HG03571 (cell line): ENCODE measurements around the gene KIZ.
"Not testable (repeated sequence)": the region's sequence is repeated elsewhere in the genome, so short reads cannot be mapped to it uniquely, and the experiment has no call there.

Source experiments
- ATAC-seq: cut with Tn5 transposase; IDR thresholded peaks from one replicate; pipeline ENCODE4 v1.9.1; 2021; ENCODE audit not compliant: unreplicated experiment

Gene KIZ

DNA sequence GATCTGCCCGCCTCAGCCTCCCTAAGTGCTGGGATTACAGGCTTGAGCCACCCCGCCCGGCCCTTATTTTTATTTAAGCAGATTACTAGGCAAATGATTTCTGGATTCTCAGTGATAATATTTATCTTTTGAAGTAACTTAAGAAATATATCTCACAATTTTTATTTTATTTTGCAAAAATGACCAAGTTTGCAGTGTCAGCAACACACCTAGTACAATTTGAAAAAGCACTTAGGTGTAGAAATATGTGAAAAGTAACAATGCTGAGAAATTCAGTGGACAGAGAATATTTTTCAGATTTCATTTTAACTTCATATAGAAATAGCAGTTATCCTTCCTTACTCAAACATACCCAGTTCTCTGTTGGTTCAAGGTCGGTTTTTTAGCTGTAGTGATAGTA lies 98.3 kb downstream of the KIZ start:
- no peak for ATAC-seq

DNA sequence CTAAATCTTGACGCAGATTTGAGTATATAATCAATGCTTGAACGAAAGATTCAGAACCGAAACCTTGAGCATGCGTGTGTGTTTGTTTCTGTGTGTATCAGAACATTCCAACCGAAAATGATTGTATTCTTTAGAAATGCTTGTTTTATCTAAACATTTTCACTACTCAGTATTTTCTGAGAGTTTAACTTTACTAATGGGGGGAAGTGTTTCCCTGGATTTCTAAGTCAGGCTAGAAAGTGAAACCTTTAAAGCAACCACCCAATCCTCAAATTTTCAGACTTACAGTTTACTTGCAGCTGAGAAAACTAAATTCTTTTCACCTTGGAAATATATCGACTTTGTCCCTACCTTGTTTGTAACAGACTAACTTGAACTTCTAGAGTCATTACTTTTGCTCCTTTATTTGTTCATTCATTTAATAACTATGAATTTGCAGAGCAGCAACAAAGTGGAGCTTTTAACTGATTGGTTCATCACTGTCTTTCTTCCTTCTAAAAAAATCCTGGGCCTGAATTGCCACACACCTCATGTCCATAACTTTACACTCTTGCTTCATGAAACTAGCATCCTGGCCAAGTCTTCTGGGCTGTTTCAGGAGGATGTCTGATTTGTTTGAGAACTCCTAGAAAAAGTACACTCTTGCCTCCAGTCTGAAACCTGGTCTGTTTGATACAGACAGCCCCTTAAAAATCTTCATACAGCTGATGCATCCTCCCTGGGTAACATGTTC lies 99.5 kb downstream of the KIZ start:
- ATAC-seq, result no peak

DNA sequence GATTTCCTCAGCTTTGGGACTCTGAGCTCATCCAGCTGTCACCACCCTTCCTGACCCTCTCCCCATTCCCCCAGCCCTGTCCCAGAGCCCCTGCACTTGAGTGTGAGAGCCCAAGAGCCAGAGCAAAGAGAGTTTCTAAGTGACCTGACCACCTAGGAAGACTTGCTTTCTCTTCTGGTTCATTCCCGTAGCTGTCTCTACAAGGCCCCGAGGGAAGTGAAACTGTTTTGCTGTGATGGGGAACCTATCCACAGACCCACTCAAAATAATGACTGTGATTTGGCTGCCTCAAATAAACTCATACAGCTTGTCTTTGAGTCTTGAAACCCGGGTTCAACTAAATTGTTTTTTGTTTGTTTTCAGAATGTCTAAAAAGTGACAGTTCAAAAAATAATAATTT lies 102.6 kb downstream of the KIZ start:
- ATAC-seq, result peak; percentile 71

DNA sequence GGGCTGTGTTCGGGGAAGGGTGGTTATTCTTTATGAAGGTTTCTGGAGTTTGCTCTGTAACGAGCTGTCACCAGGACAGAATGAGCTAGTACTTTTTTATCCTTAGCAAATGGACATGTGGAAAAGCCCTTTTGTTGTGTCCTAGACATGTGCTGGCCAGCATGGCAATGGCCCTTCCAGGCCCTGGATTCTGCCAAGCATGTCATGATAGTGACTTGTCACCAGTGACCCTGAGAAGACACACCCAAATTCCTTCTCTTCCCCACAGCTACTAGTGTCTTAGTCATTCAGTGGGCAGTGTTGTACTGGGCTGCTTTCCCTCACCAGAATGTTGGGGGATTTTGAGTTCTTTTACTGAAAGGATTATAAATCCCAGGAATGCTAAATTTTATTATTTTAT lies 103.3 kb downstream of the KIZ start:
- no peak for ATAC-seq

DNA sequence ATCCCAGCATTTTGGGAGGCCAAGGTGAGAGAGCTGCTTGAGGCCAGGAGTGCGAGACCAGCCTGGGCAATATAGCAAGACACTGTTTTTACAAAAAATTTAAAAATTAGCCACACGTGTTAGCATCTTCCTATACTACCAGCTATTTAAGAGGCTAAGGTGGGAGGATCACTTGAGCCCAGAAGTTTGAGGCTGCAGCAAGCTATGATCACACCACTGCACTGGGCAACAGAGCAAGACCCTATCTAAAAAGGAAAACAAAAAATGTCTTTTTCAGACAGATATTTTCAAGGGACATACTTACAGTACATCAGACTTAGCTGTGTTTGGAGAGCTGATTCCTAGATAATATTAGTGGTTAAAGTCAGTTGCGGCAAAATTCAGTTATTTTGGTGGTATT lies 104.3 kb downstream of the KIZ start:
- no peak for ATAC-seq

DNA sequence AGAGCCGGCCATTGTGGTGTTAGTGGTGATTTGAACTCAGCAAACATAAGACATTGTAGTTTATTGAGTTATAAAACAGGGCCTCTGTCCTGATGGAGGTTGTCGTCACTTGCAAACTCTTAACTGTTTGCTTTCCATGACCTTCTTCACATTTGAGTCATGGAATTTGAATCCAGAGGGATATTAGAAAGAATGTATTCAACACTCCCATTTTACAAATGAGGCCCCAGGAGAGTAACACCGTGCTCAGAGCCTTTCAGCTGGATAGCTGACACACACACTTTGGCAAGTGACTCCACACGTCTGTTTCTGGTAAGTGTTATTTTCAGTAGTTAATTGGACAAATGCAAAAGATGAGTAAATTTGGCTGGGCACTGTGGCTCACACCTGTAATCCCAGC lies 104.8 kb downstream of the KIZ start:
- no peak for ATAC-seq

DNA sequence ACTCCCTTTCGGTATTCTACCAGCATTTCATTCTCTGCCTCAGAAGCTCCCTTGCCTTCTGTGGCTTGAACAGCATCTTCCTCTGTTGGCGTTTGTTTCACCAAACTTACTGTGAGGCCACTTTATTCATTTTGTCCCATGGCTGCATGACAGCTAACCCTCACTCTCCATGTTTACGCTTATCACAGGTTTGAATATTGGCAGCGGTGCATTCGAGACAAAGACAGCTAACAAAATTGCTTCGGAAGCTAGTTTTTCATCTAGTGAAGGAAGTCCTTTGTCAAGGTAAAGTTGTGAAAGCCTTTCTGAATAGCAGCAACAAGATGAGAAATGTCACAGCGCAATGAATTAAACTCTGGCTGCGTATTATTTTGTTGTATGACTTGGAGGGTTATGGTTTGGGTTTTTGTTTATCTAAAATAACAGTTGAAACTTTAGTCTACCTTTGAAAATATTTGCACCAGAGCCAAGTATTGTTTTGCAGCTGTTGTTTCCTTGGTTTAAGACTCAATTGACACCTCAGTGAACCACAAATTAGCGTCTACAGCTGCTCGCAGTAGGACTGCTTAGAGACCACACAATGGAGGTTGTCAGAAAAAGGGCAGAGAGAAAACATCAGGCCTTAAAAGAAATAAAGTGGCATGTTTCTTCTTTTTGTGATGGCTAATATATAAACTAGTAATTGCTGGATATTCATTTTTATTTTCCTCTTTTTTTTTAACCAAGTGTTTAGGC lies 106.8 kb downstream of the KIZ start:
- no peak for ATAC-seq

DNA sequence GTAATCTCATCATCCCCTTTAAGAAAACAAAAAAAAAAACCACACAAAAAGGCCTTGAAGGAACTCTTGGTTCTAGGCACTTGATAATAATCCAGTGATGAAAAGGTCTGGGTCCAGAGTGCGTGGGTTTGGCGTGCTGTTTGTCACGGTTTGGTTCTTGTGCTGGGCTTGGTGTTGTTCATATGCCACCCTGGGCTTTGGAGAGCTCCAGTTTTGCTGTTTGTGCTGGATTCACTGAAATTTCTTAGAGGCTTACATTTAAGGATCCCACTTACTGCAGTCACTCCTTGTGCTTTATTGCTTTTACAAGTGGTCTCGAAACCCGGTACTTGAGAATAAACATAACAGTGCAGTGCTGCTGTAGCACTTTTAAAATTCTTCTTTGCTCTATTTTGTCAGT lies 108.4 kb downstream of the KIZ start:
- ATAC-seq, result no peak

DNA sequence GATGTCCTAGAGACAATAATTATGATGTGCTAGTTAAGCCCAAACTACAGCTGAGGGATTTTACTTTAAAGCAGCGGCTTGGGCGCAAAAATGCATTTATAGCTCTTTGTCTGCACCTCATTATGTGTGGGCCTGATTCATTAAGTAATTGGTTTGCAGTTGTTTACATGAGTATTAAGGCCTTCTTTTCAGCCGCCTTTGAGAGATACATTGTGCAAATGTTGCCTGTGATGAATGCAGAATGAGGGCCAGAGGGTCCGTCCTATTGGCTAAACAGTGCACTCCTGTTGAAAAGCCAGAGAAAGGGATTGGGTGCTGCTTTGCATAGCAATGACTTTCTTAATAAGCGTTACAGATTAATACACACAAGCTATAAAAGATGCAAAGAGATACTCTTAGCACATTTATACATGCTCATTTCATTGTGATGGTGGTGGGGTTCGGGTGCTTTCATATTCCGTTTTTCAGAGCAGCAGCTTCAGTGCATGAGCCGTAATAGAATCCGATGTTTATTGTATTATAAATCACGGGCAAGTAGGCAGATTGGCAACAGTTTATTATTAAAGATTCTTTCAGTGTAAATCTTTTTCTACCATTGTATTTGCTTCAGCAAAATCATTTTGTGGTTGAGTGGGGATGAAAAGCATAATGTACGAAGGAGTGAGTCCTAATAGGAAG lies 109.1 kb downstream of the KIZ start:
- no peak for ATAC-seq

DNA sequence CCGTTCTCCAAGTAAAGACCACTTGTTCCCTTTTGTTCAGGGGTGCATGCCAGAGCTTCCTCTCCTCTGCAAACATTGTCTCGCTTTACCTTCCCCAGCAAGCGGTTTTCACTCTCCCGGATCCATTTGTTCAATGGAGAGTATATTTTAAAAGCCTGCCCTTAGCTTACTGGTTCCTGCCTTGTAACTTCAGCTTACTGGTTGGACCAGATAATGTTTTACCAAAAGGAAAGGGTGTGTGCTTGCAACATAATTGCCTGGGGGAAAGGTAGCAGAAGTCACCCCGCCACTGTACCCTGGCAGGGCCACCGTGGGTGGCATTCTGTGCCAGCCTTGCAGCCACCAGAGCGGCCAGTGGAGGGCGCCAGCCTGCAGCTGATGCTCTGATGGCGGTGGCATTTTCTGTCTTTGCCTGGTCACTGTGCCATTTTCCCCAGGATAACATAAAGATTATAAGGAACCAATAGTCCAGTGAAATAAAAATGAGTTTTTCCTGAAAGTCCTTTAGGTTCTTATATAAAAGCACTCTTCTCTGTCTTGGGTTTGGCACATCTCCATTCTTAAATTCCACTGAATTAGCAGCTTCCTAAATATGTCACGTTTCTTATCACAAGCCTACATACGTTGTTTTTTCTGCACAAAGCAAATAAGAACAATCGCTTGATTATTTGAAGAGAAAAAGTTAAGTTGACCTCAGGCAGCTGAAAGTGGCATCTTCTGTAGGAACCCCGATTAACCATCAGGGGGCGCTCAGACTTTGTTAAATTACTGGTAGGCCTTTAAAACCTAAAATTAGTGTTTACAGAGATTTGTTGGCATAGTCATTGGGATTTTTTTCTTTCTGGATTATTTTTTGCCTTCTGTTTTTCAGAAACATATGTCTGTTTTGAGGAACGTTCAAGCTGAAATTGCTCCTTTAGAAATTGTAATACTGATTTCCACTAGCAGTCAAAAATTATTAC lies 109.9 kb downstream of the KIZ start:
- ATAC-seq, result no peak

DNA sequence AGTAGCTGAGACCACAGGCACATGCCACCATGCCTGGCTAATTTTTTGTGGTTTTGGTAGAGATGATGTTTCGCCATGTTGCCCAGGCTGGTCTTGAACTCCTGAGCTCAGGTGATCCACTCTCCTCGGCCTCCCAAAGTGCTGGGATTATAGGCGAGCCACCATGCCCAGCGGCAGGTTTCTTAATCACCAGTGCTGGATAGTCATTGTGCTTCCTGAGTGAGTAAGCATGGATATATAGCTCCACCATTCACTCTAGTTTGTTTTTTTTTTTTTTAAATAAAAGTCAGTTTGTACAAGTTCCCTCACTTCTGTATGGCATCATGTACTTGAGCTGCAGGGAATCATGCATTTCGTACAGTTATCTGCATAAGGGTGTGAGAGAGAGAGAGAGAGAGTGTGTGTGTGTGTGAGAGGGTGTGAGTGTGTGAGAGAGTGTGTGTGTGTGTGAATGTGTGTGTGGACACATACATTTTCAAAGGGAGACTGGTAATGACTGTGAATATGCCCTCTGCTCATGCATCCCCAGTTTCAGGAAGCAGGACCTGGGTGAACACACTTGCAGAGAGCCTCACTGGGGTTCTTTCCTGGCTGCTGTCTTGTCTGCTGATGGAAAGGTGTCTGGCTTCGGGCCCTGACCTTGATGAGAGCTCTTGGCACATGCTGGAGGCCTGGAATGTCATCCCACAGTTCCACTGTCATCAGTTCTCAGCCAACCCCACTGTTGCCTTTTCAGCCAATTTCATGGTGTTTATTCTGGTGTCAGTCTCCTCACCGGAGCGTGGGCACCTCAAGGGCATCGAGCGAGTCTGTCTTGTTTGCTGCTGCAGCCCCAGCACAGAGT lies 112.3 kb downstream of the KIZ start:
- no peak for ATAC-seq

DNA sequence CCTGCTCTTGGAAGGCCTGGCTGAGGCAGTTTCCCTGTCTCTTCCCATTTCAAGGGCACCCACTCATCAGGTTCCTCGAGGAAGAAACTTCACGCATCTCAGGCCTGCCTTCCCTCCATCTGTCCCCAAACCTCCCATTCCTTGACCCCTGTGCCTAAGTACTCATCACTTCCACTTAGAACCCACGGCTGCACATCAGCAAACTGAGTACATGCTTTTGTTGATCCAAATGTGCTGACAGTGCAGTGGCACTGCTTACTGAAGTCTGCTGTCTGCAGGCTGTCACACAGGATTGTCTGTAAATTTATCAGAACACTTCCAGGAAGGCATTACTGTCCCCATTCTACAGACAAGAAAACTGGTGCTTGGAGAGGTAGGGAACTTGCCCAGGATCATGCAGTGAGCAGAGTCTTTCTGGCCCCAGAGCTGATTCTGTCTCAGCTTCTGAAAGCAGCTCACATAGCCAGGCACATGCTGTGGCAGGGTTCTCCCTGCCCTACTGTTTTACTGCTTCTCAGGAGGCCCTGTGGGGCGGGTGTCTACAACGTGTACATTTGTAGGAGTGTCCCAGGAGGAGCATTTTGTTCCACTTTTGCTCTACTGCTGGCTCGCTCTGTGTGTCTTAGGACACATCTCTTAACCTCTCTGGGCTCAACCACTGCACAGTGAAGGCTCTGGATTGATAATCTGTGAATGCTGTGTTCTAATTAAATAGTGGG lies 113.1 kb downstream of the KIZ start:
- no peak for ATAC-seq

DNA sequence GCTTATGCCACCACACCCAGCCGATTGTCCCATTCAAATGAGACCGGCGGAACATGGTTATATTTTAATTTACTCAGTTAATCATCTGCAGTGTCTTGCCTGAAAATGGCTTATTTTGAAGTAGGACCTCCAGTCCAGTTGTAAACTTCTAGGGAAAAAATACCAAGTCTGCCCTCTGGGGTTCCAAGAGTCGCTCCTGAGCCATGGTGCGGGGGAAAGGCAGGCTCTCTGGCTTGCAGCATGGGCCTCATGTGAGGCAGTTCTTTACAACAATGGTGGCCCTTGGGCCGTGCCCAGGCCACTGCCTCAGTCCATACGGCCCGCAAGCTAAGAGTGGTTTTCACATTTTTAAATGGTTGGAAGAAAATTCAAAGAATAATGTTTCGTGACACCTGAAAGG lies 114.5 kb downstream of the KIZ start:
- no peak for ATAC-seq

DNA sequence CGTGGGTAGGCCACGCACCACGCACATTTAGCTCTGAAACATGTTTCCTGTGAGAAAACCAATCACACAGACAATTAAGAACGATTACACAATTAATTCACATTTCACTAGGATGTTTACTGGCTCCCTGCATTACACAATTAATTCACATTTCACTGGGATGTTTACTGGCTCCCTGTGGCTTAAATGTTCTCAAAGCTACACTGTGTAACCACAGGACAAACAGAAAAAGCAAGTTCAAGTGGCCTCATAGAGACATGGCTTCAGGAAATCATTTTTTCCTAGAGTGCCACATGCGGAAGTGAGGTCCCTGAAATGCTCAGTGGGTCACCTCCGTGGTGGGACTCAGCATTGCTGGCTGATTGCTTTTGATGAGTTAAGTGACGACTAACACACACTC lies 115.5 kb downstream of the KIZ start:
- no peak for ATAC-seq

DNA sequence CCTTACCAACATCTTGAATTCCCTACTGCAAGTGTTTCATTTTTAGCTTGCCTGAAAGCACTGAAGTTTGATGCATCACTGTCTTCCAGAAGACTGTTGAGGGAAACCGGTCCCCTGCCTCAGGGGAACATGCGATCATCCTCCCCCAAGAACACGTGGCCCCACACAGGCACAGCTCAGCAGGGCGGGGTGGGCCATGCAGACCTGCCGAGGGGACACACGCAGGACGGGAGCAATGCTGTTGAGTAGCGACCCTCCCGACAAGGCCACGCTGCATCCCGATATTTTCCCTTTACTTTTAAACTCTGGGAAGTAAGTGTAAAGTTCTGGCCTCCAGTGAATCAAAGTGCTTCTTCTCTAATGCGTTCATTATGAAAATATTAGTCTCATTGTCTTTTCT lies 117.9 kb downstream of the KIZ start:
- no peak for ATAC-seq

DNA sequence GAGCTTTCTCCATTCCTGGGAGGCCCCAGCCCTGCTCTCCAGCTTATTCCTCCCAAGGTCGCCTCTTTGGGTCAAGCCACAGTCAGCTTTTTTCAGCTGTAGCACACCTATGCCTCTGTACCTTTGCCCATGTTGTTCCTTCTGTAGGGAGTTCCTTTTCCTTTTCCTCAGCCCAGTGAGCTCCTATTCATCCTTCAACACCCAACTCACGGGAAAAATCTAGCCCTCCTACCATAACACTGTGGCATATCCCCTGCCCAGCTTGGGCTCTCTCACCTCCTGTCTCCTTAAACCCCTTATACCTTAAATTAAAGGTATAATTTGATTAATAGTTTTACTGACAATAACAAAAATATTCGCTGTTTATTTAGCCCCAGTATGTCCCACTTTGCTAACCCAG lies 118.9 kb downstream of the KIZ start:
- ATAC-seq, result no peak

DNA sequence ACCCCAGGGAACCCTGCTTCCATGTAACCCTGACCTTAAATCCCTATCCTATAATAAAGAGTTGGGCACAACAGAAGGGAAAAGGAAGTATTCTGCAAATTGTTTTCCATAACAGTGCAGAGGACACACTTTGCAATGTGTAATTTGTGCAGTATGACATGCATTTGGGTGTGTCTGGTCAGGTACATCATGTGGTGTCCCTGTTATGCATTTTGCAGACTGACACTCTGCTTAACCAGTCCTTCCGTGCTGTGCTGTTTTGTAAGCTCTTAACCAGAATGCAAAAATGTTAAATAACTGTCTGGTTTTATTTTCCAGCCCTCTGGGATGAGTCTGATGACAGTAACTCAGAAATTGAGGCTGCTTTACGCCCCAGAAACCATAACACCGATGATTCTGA lies 120.3 kb downstream of the KIZ start:
- no peak for ATAC-seq

DNA sequence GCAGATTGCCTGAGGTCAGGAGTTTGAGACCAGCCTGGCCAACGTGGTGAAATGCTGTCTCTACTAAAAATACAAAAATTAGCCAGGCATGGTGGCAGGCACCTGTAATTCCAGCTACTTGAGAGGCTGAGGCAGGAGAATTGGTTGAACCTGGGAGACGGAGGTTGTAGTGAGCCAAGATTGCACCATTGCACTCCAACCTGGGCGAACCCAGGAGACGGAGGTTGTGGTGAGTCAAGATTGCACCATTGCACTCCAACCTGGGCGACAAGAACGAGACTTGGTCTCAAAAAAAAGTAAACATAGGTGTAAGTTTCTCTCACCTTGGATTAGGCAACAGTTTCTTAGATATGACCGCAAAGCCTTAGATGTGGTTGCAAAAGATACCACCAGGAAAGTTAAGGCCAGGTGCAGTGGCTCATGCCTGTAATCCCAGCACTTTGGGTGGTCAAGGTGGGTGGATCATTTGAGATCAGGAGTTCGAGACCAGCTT lies 121.8 kb downstream of the KIZ start:
- not testable (repeated sequence) for ATAC-seq

DNA sequence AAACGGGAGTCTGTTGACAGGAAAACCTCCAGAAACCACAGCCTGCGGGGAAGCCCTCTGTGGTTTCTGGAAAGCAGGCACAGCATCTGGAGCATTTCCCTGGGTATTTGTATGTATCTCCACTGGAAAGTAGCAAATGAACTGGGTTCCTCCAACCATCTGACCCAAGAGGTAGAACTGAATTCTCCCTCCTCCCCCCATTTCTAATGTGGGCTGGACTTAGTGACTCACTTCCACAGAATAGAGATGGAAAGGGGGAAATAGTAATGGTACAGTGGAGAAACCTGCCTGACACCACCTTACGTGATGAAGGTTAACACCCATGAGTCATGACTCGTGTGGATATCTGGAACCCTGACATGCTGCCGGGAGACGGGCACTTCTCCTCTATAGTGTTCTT lies 125.4 kb downstream of the KIZ start:
- ATAC-seq, result no peak
